Non-pigmented ciliary epithelial cell (primary cell): ENCODE results near the gene SKIL.

Source experiments
- DNase-seq: peaks from one replicate; pipeline ENCODE4 v3.0.0-alpha.2; 2010; ENCODE audit warnings: low read depth

SKIL gene

DNA sequence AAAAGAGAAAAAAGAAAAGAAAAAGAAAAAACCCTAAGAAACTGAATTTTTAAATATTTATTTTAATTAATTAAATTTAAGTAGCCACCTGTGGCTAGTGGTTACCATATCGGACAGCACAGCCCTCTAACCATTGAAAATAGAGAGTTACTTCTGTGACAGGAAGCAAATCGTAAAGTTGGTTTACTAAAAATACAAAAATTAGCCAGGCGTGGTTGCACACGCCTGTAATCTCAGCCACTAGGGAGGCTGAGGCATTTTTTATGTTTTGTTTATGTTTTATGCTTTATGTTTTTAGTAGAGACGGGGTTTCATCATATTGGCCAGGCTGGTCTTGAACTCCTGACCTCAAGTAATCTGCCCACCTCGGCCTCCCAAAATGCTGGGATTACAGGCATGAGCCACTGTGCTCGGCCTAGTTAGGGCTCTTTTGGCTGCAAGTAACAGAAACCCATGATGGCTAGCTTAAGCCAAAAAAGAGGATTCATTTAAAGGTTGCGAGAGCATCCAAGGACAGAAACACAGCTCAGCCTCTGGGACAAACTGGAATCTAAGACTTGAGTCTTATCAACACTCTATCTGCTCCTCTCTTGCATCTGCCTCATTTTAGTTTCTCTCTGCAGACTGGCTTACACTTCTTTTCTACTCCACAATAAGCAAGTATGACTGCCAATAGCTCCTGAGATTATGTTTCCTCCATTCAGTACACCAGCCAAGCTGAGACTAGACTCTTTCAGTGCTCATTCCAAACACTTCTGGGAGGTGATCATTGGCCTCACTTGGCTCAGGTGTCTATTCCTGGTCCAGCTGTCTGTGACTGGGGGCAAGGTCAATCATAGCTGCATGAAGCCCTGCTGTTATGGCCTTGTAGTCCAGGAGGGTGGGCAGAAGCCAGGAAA, 6.8 kb upstream of the SKIL start:
- no peak for DNase-seq

- DNase-seq: no peak
Measured at GRCh38 chr3:170352936-170353335, 4.6 kb upstream of the SKIL start.

GRCh38 chr3:170353485-170353884, 4.0 kb upstream of the SKIL start:
- no peak for DNase-seq

DNA sequence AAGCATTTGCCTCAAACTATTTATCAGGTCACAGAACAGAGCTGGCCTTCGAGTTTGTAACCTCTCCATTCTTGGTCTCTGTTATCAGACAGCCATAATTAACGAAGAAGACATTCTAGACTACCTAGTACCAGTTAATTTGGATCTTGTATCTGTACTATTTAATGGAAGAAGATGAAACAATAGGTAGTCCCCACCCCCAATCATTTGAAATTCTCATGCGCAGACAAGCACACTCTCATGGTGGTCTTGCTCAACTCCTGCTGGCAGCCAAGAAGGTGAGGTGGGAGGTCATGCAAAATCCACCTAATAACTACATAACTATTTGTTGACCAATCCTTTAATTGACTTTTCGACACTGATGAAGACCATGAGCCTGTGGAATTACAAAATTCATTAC, 2.8 kb upstream of the SKIL start:
- no peak for DNase-seq

GRCh38 chr3:170355738-170356595, 1.5 kb upstream of the SKIL start:
- no peak for DNase-seq

GRCh38 chr3:170356596-170357175, 829 bp upstream of the SKIL start:
- DNase-seq: no peak

DNA sequence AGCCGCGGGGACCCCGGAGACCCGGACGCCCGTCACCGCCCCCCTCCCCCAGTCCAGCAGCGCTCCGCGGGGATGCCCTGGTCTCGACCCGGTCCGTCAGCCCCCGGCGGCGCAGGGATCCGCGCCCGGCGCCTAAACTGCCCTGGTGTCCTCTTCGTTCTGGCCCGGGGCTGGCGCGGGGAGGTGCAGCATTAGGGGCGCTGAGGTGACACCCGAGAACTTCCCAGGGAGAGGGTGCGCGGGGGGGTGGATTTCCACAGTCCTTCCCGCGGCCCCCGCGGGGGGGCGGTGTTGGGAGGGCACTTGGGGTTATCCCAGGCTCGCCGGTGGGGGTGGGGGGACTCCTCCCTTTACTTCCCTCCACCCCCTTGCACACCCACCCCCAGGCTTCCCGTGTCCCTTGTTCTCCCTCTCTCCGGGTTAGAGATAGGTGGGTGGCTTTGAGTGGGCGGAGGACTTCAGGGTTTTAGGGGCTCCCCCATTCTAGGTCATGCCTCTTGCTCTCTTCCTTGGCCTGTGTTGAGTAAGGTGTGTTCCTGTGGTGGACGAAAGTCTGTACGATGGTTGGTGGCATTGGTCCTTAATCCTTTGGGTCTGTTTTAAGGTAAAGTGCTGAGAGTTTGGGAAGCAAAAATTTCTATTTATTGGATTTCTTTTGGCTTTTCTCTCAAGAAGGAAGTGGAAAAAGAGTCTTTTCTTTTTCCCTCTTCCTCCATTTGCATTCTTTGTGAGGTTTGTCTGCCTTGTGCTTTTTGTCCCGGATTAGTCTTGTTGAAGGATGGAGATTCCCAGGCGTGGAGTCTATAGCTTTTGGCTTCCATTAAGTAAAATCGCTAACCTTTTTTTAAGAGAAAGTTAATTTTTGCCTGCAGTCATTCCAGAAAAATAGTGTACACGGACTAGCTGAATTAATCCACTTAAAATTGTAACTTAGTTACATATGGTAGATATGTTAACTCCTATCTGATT, 811 bp downstream of the SKIL start:
- no peak for DNase-seq

DNA sequence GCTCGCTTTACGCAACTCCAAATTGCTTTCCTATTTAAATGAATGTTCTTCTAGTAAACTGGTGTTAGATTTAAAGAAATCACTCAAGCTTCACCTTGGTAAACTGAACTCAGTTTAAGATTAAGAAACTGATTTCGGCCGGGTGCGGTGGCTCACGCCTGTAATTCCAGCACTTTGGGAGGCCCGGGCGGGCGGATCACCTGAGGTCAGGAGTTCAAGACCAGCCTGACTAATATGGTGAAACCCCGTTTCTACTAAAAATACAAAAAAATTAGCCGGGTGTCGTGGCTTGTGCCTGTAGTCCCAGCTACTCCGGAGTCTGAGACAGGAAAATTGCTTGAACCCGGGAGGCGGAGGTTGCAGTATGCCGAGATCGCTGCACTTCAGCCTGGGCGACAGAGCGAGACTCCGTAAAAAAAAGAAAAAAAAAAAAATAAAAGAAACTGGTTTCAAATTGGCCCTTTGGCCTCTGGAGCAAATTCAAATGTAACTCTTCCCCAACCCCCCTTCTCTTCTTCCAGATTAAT, 1.7 kb downstream of the SKIL start:
- no peak for DNase-seq

DNA sequence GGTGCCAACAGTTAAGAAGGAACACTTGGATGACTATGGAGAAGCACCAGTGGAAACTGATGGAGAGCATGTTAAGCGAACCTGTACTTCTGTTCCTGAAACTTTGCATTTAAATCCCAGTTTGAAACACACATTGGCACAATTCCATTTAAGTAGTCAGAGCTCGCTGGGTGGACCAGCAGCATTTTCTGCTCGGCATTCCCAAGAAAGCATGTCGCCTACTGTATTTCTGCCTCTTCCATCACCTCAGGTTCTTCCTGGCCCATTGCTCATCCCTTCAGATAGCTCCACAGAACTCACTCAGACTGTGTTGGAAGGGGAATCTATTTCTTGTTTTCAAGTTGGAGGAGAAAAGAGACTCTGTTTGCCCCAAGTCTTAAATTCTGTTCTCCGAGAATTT, 3.0 kb downstream of the SKIL start:
- no peak for DNase-seq

GRCh38 chr3:170360916-170361315, 3.4 kb downstream of the SKIL start:
- no peak for DNase-seq

GRCh38 chr3:170361711-170362110, 4.2 kb downstream of the SKIL start:
- no peak for DNase-seq

- no peak for DNase-seq
Measured at GRCh38 chr3:170363471-170363994, 6.0 kb downstream of the SKIL start.

GRCh38 chr3:170364965-170365364, 7.5 kb downstream of the SKIL start:
- DNase-seq: no peak

- no peak for DNase-seq
Measured at GRCh38 chr3:170367797-170368196, 10.3 kb downstream of the SKIL start.

GRCh38 chr3:170368921-170369320, 11.4 kb downstream of the SKIL start:
- no peak for DNase-seq

- DNase-seq: no peak
Measured at GRCh38 chr3:170372190-170372879, 14.8 kb downstream of the SKIL start.

GRCh38 chr3:170383567-170383966, 26.1 kb downstream of the SKIL start:
- peak; percentile 38 for DNase-seq

- DNase-seq: no peak
Measured at GRCh38 chr3:170386468-170386867, 29.0 kb downstream of the SKIL start.

DNA sequence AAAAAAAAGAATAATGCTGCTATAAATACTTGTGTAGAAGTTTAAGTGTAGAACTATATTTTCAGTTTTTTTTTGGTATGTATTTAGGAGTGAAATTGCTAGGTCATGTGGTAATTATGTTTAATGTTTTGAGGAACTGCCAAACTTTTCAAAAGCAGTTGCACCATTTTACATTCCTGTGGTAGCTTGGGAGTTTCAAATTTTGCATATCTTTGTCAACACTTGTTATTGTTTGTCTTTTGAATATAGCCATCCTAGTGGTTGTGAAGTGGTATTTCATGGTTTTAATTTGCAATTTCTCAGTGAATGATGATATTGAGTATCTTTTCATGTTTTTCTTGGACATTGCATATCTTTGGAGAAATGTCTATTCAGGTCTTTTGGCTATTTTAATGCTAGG, 30.4 kb downstream of the SKIL start:
- no peak for DNase-seq

GRCh38 chr3:170391108-170391507, 33.6 kb downstream of the SKIL start:
- DNase-seq: no peak
